Measurements from ENCODE around the gene PLK3. TPM values are rescaled to one million over a fixed set of nuclear protein-coding genes. Genes with fewer than 3 reads are reported as not detected.
"Not testable (repeated sequence)": the region's sequence is repeated elsewhere in the genome, so short reads cannot be mapped to it uniquely, and the experiment has no call there.

Gene PLK3
- total and polyA plus RNA-seq, 10 of the 15 experiments (the other 5 are each of a cell fraction or from before 2014, with no cell fraction given), result 1.5 to 23.2 (median 12.1) TPM

DNA sequence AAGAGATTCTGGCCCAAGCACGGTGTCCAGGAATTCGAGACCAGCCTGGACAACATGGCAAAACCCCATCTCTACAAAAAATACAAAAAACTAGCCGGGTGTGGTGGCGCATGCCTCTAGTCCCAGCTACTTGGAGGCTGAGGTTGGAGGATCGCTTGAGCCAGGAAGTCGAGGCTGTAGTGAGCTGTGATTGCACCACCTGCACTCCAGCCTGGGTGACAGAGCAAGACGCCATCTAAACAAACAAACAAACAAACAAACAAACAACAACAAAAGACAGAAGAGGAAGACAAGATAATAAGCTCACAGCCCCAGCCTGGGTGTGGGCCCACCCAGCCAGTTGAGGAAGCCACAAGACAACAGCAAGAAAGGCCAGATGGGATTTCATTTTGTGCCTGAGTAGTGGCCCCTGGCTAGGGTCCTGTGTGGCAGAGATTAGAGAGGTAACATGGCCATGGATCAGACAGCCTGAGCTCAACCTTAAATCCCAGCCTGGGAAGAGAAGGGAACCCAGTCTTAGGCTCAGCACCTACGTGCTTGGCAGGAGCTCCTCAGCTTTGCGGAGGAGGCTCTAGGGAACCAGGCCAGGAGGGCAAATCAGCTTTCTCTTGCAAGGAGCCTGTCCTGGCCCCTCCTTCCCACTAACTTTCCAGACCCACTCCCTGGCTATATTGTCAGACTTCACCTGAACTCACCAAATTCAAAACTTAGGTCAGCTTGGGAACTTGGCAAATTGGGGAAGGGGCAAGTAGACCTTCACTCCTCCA lies 7.3 kb upstream of the PLK3 start:
- in situ Hi-C loops (cut with MboI), result no loop called here
- no peak for FAIRE-seq
- intact Hi-C loops (cut with micrococcal nuclease; ENCODE audit: unreplicated experiment), result loop anchor here (2.0 to 5.0 kb wide), 3 partner anchors 44 to 509 kb away; partner anchors contain the start of gene UROD
- Histone ChIP-seq H3K9me3 (replicated peaks; ENCODE audit: control insufficient read depth, insufficient read depth, low read length) (no peaks in the 10 kb centered on the region), H3K9ac (ENCODE audit: control insufficient read depth, insufficient read depth, low read length) (no peak overlapping the region), H3K27me3 (replicated peaks in 1 of 2; ENCODE audit: control insufficient read depth in 2 of 2, insufficient read depth in 2 of 2, low read length in 1 of 2) (no peaks in the 10 kb centered on the region), H3K79me2 (ENCODE audit: control insufficient read depth, insufficient read depth, low read length) (no peaks in the 10 kb centered on the region), H2AFZ (ENCODE audit: control insufficient read depth, low read depth, low read length) (peak overlapping the region; percentile 37; the same call in 1 of the 2 replicates), H4K20me1 (ENCODE audit: control insufficient read depth, insufficient read depth) (no peaks in the 10 kb centered on the region), H3K4me1 (ENCODE audit: control insufficient read depth, insufficient read depth, low read length) (no peaks in the 10 kb centered on the region), H3K4me3 (no peak overlapping the region), H3K27ac (ENCODE audit: control insufficient read depth, insufficient read depth) (no peak overlapping the region), H3K36me3 (ENCODE audit: control insufficient read depth in 2 of 2, insufficient read depth in 2 of 2, low read length in 1 of 2) (no peaks in the 10 kb centered on the region), H3K4me2 (ENCODE audit: control insufficient read depth, insufficient read depth) (no peak overlapping the region)
- TF ChIP-seq ATF7 (IDR thresholded peaks at IDR 0.05; ENCODE audit: low read depth) (no peak), ZNF207 (IDR thresholded peaks at IDR 0.05; ENCODE audit: borderline replicate concordance) (no peak), SUPT20H (IDR thresholded peaks at IDR 0.05; ENCODE audit: borderline replicate concordance, control insufficient read depth, low read depth, low read length) (no peak), BRCA1 (IDR thresholded peaks at IDR 0.05; ENCODE audit: low read depth, low read length) (no peak), SMC3 (IDR thresholded peaks at IDR 0.05; ENCODE audit: borderline replicate concordance, low read length) (no peak), E4F1 (IDR thresholded peaks at IDR 0.05; ENCODE audit: borderline replicate concordance, partially characterized antibody) (no peak), HDAC2 (IDR thresholded peaks at IDR 0.05) (no peak), IKZF2 (IDR thresholded peaks at IDR 0.05) (no peak), TARDBP (IDR thresholded peaks at IDR 0.05; ENCODE audit: borderline replicate concordance) (no peak), HCFC1 (IDR thresholded peaks at IDR 0.05; ENCODE audit: low read length) (no peak)
- WGBS (ENCODE audit: insufficient coverage, insufficient replicate concordance, low lambda C conversion rate, missing lambda C conversion rate), result 58% methylated on average over 9 of the region's 9 CpGs
- SMC1A ChIA-PET (ENCODE audit: uncharacterized antibody, unreplicated experiment), result interaction anchor here (0.6 to 2.5 kb wide), 12 partner anchors 12 to 555 kb away, joined by 3 to 10 read pairs (median 4); partner anchors contain the start of gene UROD
- POLR2A ChIA-PET, result interaction anchor here (0.8 to 1.6 kb wide), 5 partner anchors 9 to 62 kb away, joined by 3 to 7 read pairs (median 4); partner anchors contain the start of genes RNU5D-1 and RPS8
- BruUV-seq (replicated peaks), result no TSS peak
- CTCF ChIA-PET, result interaction anchor here (0.6 to 2.8 kb wide), 32 partner anchors 9 to 699 kb away, joined by 3 to 32 read pairs (median 4); partner anchors contain the start of genes BTBD19, EIF2B3, HECTD3 and UROD
- RAD21 ChIA-PET (ENCODE audit: unreplicated experiment), result interaction anchor here (0.5 to 1.7 kb wide), 14 partner anchors 9 to 511 kb away, joined by 3 to 16 read pairs (median 4); partner anchors contain the start of genes HECTD3 and UROD
- DNase-seq (ENCODE audit: low read depth, low spot score), result no peak
- ATAC-seq, result no peak

DNA sequence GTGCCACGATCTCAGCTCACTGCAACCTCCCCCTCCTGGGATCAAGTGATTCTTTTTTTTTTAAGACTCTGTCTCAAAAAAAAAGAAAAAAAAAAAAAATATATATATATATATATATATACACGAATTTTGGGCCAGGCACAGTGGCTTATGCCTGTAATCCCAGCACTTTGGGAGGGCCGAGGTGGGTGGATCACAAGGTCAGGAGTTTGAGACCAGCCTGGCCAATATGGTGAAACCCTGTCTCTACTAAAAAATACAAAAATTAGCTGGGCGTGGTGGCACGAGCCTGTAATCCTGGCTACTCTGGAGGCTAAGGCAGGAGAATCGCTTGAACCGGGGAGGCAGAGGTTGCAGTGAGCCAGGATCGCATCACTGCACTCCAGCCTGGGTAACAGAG lies 2.3 kb upstream of the PLK3 start:
- H3K27me3 ChIP-seq (replicated peaks in 1 of 2; ENCODE audit: control insufficient read depth in 2 of 2, insufficient read depth in 2 of 2, low read length in 1 of 2); H3K27ac ChIP-seq (ENCODE audit: control insufficient read depth, insufficient read depth); ATAC-seq; intact Hi-C loops (cut with micrococcal nuclease; ENCODE audit: unreplicated experiment); H4K20me1 ChIP-seq (ENCODE audit: control insufficient read depth, insufficient read depth); DNase-seq (ENCODE audit: low read depth, low spot score); H3K4me3 ChIP-seq; RAD21 ChIA-PET (ENCODE audit: unreplicated experiment); H3K9ac ChIP-seq (ENCODE audit: control insufficient read depth, insufficient read depth, low read length); FAIRE-seq; H3K9me3 ChIP-seq (replicated peaks; ENCODE audit: control insufficient read depth, insufficient read depth, low read length); BruUV-seq (replicated peaks); H3K36me3 ChIP-seq (ENCODE audit: control insufficient read depth in 2 of 2, insufficient read depth in 2 of 2, low read length in 1 of 2); H2AFZ ChIP-seq (ENCODE audit: control insufficient read depth, low read depth, low read length); H3K4me2 ChIP-seq (ENCODE audit: control insufficient read depth, insufficient read depth); in situ Hi-C loops (cut with MboI): not testable (repeated sequence)
- Histone ChIP-seq H3K79me2 (ENCODE audit: control insufficient read depth, insufficient read depth, low read length) (peaks cover 21% of the 10 kb centered on the region), H3K4me1 (ENCODE audit: control insufficient read depth, insufficient read depth, low read length) (peaks cover 11% of the 10 kb centered on the region)
- ChIA-PET SMC1A (ENCODE audit: uncharacterized antibody, unreplicated experiment) (interaction anchor here (1.0 to 1.7 kb wide), 2 partner anchors 9 to 11 kb away, joined by 4 to 5 read pairs; partner anchors contain the start of genes BEST4 and BTBD19), POLR2A (interaction anchor here (0.6 to 6.9 kb wide), 6 partner anchors 22 to 512 kb away, joined by 3 to 56 read pairs (median 3); partner anchors contain the start of gene UROD), CTCF (interaction anchor here (0.8 to 2.4 kb wide), 4 partner anchors 39 to 214 kb away, joined by 3 to 13 read pairs (median 6); partner anchors contain the start of gene UROD)
- WGBS (ENCODE audit: insufficient coverage, insufficient replicate concordance, low lambda C conversion rate, missing lambda C conversion rate), result 74% methylated on average over 7 of the region's 8 CpGs

All from GM12878 (cell line).